Fibroblast of skin of right quadriceps (primary cell): Measurements from ENCODE around the gene ANKRD1.
A peak's percentile ranks its signal among the peaks of the same experiment; 100 is the strongest.
"Not testable (repeated sequence)": the region's sequence is repeated elsewhere in the genome, so short reads cannot be mapped to it uniquely, and the experiment has no call there.

Source experiments
- DNase-seq: peaks from one replicate; pipeline ENCODE4 v3.0.0-alpha.2; 2013

ANKRD1 gene

GRCh38 chr10:90920986-90921666 is at the start of gene ANKRD1:
ANKRD1 (minus strand) TSS chr10:90921087; CDS start chr10:90921027, 60 bp downstream.
- peak; percentile 92 for DNase-seq

DNA sequence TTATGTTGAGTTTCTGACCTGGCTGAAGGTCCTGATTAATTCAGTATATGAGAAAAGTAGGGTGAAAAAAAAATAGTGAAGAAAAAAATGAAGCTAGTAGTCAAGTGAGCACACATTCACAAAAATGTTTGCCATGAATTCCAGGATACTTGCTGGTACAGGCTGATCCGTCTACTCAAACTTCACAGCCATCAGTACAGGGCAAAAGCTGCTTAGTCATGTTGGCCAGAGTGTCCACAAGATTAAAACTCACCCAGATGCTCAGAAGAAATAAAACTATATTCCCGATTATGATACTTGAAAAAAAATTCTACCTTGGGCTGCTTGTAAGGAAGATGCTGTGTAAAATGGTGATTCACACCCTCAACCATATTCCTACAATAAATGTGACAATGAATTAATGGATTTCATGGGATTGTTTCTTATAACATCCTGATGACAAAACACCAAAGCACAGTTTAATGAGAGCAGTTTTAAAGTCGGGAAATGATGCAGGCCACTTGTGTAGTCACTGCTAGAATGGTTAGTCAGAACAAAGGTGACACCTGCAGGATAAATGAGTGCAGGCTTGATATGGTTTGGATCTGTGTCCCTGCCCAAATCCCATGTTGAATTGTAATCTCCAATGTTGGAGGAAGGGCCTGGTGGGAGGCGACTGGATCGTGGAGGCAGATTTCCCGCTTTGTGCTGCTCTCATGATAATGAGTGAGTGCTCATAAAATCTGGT is 49.2 kb upstream of the ANKRD1 start:
- peak; percentile 56 for DNase-seq

- DNase-seq, result no peak
Measured at GRCh38 chr10:90969121-90969534, 48.2 kb upstream of the ANKRD1 start.

- DNase-seq, result peak; percentile 84
Measured at GRCh38 chr10:90968328-90969081, 47.6 kb upstream of the ANKRD1 start.

- DNase-seq, result no peak
Measured at GRCh38 chr10:90967865-90968264, 47.0 kb upstream of the ANKRD1 start.

- DNase-seq, result no peak
Measured at GRCh38 chr10:90966146-90966545, 45.3 kb upstream of the ANKRD1 start.

- DNase-seq, result no peak
Measured at GRCh38 chr10:90965720-90966119, 44.8 kb upstream of the ANKRD1 start.

DNA sequence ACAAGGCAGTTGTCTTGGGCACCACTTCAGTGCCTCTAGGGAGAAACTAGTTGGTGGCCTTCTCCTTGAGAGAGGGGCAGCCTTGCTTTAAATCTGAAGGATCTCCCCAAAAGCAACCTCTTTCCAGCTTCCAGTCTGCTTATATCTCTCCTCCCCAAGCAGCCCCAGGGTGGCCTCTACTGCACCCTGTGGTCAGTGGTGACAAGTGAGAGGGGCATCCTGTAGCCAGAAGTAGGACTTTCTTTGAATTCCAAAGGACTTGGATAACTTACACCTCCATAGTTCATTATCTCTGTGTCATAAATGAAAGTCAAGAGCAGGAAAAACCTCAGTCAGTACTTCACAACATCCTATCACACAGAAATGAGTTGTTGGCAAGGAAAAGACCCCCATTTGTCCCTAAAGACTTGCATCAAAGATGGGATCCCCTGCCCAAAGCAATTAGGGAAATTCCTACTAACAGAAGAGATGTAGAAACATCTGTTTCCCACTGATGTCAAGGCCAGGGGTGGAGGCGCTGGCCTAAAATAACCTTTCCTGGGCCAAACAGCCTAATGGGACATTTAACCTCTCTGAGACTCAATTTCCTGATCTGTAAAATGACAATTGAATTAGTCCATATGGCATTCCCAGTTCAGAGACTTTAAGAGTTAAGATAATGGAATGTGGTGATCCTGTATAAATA is 44.0 kb upstream of the ANKRD1 start:
- DNase-seq, result no peak

DNA sequence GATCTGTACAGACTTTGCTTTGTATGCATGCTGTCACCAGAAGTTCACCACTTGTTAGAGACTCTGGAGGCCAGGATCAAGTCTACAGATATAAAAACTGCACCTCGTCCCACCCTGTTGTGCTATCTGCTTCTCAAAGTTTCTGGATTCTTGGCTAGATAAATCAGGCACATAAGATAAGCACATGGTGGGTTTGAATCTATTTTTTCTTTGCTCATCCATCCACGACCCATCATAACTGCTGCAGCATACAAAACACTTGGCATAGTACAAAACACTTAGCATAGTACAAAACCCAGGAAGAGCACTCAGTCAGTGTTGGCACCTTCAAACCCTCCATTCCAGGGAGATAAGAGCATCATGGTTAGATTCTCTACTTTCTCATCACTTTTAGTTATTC is 42.4 kb upstream of the ANKRD1 start:
- DNase-seq, result no peak

DNA sequence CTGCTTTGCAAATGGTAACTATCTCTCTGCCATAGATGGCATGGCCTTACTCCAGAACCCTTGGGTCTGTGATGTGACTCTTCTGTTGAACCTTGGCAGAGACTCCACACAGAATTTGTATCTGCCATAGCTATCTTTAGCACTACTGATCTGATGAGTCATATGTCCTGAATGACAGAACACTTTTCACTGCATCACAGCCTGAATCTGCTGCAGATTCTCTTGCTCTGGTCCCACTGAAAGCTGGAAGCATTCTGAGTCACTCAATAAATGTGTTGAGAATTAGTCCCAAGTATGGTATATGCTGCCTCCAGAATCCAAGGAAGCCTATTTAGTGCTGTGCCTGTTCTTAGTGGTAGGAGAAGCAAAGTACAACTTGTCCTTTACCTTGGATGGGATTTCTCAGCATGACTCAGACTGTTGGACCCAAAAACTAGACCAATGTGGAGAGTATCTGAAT is 39.5 kb upstream of the ANKRD1 start:
- peak; percentile 98 for DNase-seq

DNA sequence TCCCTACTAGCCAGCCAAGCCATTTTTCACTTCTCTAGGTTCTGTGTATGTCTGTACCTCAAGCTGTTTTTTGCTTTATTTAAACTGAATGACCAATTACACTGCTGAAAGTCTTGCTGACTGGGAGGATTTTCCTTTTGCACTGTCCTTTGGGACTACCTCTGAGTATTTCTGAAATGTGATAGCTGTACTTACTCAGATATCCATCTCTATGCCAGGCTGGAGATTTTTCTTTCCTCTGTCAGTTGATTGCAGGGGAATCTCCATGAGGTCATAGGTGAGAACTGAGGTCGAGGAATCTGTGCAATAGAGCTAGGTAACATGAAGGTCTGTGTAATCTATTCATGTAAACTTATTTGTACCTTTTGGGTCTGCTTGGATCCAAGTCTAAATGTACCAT is 38.9 kb upstream of the ANKRD1 start:
- DNase-seq, result no peak

DNA sequence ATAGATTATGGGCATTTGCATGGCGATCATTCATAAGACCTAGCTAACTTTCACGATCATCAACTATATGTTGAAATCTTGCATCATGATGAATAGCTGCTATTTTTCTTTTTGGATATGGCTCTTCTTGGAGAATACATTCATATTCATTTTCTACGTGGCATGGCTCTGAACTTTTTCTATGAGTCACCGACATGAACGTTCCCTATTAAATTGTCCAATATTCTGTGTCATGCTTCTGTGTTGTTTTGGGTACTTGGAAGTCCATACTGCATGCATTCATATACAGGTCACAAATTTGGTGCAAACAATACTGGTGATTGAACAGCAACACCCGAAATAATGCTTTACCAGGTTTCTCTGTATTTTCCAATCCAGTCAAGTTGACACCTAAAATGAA is 37.9 kb upstream of the ANKRD1 start:
- DNase-seq, result no peak

DNA sequence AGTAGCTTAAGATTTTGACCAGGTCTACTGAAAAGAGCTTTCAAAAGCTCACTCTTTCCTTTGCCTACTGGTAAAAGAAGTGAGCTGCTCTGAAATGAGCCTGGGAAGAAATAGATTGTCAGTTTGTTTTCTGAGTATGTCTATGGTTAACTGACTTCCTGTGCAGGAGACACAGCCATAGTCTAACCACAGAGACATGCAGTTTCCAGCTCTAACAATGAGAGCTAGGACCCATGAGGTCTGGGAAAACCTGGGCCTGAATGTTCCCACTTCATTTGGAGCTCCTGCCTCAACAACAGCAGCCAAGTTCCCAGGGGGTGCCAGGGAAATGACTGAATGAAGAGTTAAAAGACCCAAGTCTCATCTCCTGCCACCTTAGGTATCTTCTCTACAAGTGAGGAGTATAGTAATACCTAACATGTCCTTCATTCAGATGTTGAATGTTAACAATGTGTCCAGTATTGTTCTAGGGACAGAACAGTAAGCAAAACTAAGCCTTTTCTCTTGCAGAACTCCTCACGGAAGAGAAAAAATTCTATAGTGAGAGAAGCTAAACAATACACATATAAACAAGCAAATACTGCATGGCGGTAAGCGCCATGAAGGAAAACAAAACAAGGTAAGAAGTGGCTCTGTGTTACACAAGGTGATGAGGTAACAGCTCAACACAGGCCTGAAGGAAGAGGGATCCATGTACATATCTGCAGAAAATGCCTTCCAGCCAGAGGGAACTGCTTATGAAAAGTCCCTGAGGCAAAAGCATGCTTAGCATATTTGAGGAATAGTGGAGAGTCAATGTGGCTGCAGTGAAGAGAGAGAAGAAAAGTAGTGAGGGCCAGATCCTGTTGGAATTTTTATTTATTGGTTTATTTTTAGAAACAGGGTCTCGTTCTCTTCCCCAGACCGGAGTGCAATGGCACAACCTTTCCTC is 26.4 kb upstream of the ANKRD1 start:
- peak; percentile 61 for DNase-seq

GRCh38 chr10:90945491-90946070 is 24.7 kb upstream of the ANKRD1 start:
- no peak for DNase-seq

- DNase-seq, result no peak
Measured at GRCh38 chr10:90944749-90945148, 23.9 kb upstream of the ANKRD1 start.

GRCh38 chr10:90942980-90943379 is 22.1 kb upstream of the ANKRD1 start:
- not testable (repeated sequence) for DNase-seq

DNA sequence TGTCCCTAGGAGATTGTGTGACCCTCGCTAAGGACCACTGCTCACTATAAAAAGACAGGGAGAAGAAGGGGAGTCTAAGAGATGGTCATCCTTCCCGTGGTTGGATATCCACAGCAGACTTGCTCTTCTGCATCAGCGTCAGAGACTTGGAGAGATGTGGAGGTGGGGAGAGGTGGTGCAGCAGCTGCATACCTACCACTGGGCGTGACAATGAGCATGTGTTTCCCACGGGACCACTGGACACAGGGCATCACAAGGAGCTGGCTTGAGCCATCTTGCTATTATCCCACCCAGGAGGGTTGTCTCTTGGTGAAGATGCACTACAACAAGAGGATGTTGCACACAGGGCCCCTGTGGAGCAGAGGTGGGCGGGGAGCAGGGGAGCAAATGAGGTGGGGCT is 18.8 kb upstream of the ANKRD1 start:
- DNase-seq, result no peak

- DNase-seq, result no peak
Measured at GRCh38 chr10:90939116-90939515, 18.2 kb upstream of the ANKRD1 start.

- peak; percentile 62 for DNase-seq
Measured at GRCh38 chr10:90937645-90938258, 16.9 kb upstream of the ANKRD1 start.

- DNase-seq, result no peak
Measured at GRCh38 chr10:90936276-90936659, 15.4 kb upstream of the ANKRD1 start.
